ENCODE measurements around the gene TSPEAR.

- TF ChIP-seq CTCF (IDR thresholded peaks at IDR 0.05; ENCODE audit: low read depth, low read length, poor library complexity, severe bottlenecking), result no peak
- TF ChIP-seq EZH2phosphoT487 (IDR thresholded peaks at IDR 0.05; ENCODE audit: borderline replicate concordance, low read length), result no peak
These were observed 255.7 kb downstream of the TSPEAR start for GRCh38 chr21:44455524-44456213.

Data from DOHH2 (cell line).